Measurements from ENCODE around the gene BRSK2. TPM values are rescaled to one million over a fixed set of nuclear protein-coding genes. Genes with fewer than 3 reads are reported as not detected.
"Not testable (repeated sequence)": the region's sequence is repeated elsewhere in the genome, so short reads cannot be mapped to it uniquely, and the experiment has no call there.

Gene BRSK2
- total and polyA plus RNA-seq, 2 donors from 2014 or later = 0.43 to 1.2 TPM

- FAIRE-seq = no peak
- no peak for TF ChIP-seq CTCF (IDR thresholded peaks at IDR 0.05; ENCODE audit: borderline replicate concordance, extremely low read depth, insufficient read depth)
Observed at GRCh38 chr11:1356478-1356960, 33.2 kb upstream of the BRSK2 start.

GRCh38 chr11:1358286-1358685 lies 31.4 kb upstream of the BRSK2 start:
- TF ChIP-seq CTCF (IDR thresholded peaks at IDR 0.05; ENCODE audit: borderline replicate concordance, extremely low read depth, insufficient read depth) = no peak
- no peaks in the 10 kb centered on the region for H3K4me1 ChIP-seq (ENCODE audit: control insufficient read depth in 2 of 3, insufficient read depth in 2 of 3, low read depth in 1 of 3, low read length in 3 of 3)
- no peak overlapping the region for H3K4me3 ChIP-seq (ENCODE audit: low read length in 3 of 3)
- no peaks in the 10 kb centered on the region for H3K36me3 ChIP-seq (ENCODE audit: control insufficient read depth in 2 of 3, insufficient read depth in 3 of 3, low read length in 3 of 3)
- no peak overlapping the region for H3K27ac ChIP-seq (ENCODE audit: low read depth in 2 of 2, low read length in 2 of 2)
- DNase-seq = peak in 3 of 5 donors; percentile 40 to 88 (median 78)
- peaks cover 0 to 2% (median 0%) of the 10 kb centered on the region in 3 donors for H3K9me3 ChIP-seq (ENCODE audit: control insufficient read depth in 2 of 3, insufficient read depth in 1 of 3, low read length in 3 of 3)
- no peak for FAIRE-seq
- no peak overlapping the region for H3K9ac ChIP-seq (ENCODE audit: low read length in 3 of 3)
- intact Hi-C loops (cut with DNase I) = no loop called here
- no peaks in the 10 kb centered on the region for H3K27me3 ChIP-seq (ENCODE audit: control insufficient read depth, insufficient read depth, low read length)

More at GRCh38 chr11:1356478-1356960, 33.2 kb upstream of the BRSK2 start:
- Histone ChIP-seq H3K27me3 (ENCODE audit: control insufficient read depth, insufficient read depth, low read length) (no peaks in the 10 kb centered on the region), H3K4me1 (ENCODE audit: control insufficient read depth in 2 of 3, insufficient read depth in 2 of 3, low read depth in 1 of 3, low read length in 3 of 3) (no peaks in the 10 kb centered on the region), H3K36me3 (ENCODE audit: control insufficient read depth in 2 of 3, insufficient read depth in 3 of 3, low read length in 3 of 3) (no peaks in the 10 kb centered on the region), H3K9ac (ENCODE audit: low read length in 3 of 3) (no peak overlapping the region), H3K4me3 (ENCODE audit: low read length in 3 of 3) (no peak overlapping the region), H3K27ac (ENCODE audit: low read depth in 2 of 2, low read length in 2 of 2) (no peak overlapping the region), H3K9me3 (ENCODE audit: control insufficient read depth in 2 of 3, insufficient read depth in 1 of 3, low read length in 3 of 3) (no peaks in the 10 kb centered on the region)
- intact Hi-C loops (cut with DNase I) = no loop called here
- no peak for DNase-seq

GRCh38 chr11:1358931-1359330 lies 30.8 kb upstream of the BRSK2 start:
- FAIRE-seq; intact Hi-C loops (cut with DNase I); H3K27me3 ChIP-seq (ENCODE audit: control insufficient read depth, insufficient read depth, low read length); DNase-seq; H3K27ac ChIP-seq (ENCODE audit: low read depth in 2 of 2, low read length in 2 of 2); H3K36me3 ChIP-seq (ENCODE audit: control insufficient read depth in 2 of 3, insufficient read depth in 3 of 3, low read length in 3 of 3); H3K9ac ChIP-seq (ENCODE audit: low read length in 3 of 3); H3K9me3 ChIP-seq (ENCODE audit: control insufficient read depth in 2 of 3, insufficient read depth in 1 of 3, low read length in 3 of 3); H3K4me1 ChIP-seq (ENCODE audit: control insufficient read depth in 2 of 3, insufficient read depth in 2 of 3, low read depth in 1 of 3, low read length in 3 of 3); H3K4me3 ChIP-seq (ENCODE audit: low read length in 3 of 3): not testable (repeated sequence)

GRCh38 chr11:1359556-1359955 lies 30.2 kb upstream of the BRSK2 start:
- no peak for TF ChIP-seq CTCF (IDR thresholded peaks at IDR 0.05; ENCODE audit: borderline replicate concordance, extremely low read depth, insufficient read depth)
- Histone ChIP-seq H3K4me3 (ENCODE audit: low read length in 3 of 3) (no peak overlapping the region), H3K9me3 (ENCODE audit: control insufficient read depth in 2 of 3, insufficient read depth in 1 of 3, low read length in 3 of 3) (peaks cover 0 to 14% (median under 1%) of the 10 kb centered on the region in 3 donors), H3K9ac (ENCODE audit: low read length in 3 of 3) (no peak overlapping the region), H3K36me3 (ENCODE audit: control insufficient read depth in 2 of 3, insufficient read depth in 3 of 3, low read length in 3 of 3) (no peaks in the 10 kb centered on the region), H3K27ac (ENCODE audit: low read depth in 2 of 2, low read length in 2 of 2) (no peak overlapping the region), H3K4me1 (ENCODE audit: control insufficient read depth in 2 of 3, insufficient read depth in 2 of 3, low read depth in 1 of 3, low read length in 3 of 3) (no peaks in the 10 kb centered on the region), H3K27me3 (ENCODE audit: control insufficient read depth, insufficient read depth, low read length) (no peaks in the 10 kb centered on the region)
- FAIRE-seq (no peak), DNase-seq (no peak)
- intact Hi-C loops (cut with DNase I) = no loop called here
